IMR-90 (cell line): ENCODE results near the gene PTPN5. TPM values are rescaled to one million over a fixed set of nuclear protein-coding genes. Genes with fewer than 3 reads are reported as not detected.

Experiments
- ATAC-seq: fragments of 200-7000 bp; cut with Tn5 transposase; 2 replicates; pipeline ENCODE4 v1.9.1; 2020; ENCODE audit warnings: low read depth, mild to moderate bottlenecking, moderate library complexity
- BruUV-seq: library from RNA; stranded (reverse); fragments of 400-500 nt; replicated peaks from 2 replicates; lab custom pipeline; 2021; lab: Mats Ljungman, UMichigan
- CTCF ChIA-PET: fragments of 300-600 bp; formaldehyde crosslinking; extraction: SDS; loops from one replicate; lab custom pipeline; 2021; ENCODE audit warnings: antibody characterized with exemption; lab: Yijun Ruan, JAX
- POLR2A ChIA-PET: fragments of 300-600 bp; sonication (Branson Sonifier 250); formaldehyde crosslinking; loops from one replicate; lab custom pipeline; 2022; ENCODE audit warnings: antibody characterized with exemption; ENCODE audit not compliant: unreplicated experiment; lab: Charles Lee
- DNase-seq: peaks from one replicate; pipeline ENCODE4 v3.0.0; 2013
- H2AFZ ChIP-seq: replicated peaks from 2 replicates; pipeline ENCODE3; 2013; ENCODE audit warnings: low read length, mild to moderate bottlenecking; ENCODE audit not compliant: poor library complexity
- H2AK5ac ChIP-seq: 2 replicates; pipeline ENCODE4 v1.6.1; 2013; ENCODE audit warnings: low read depth, low read length, inconsistent platforms
- H2AK9ac ChIP-seq: replicated peaks from 2 replicates; pipeline ENCODE3; 2013; ENCODE audit warnings: mild to moderate bottlenecking, low read depth, low read length, moderate library complexity; ENCODE audit not compliant: poor library complexity
- H2BK120ac ChIP-seq: 2 replicates; pipeline ENCODE4 v1.6.1; 2013; ENCODE audit warnings: low read depth, low read length, inconsistent platforms
- H2BK15ac ChIP-seq: 3 replicates; pipeline ENCODE4 v1.6.1; 2013; ENCODE audit warnings: low read depth, low read length, inconsistent platforms
- H2BK20ac ChIP-seq: 2 replicates; pipeline ENCODE4 v1.6.1; 2013; ENCODE audit warnings: low read depth, mild to moderate bottlenecking, inconsistent platforms, low read length, moderate library complexity
- H2BK5ac ChIP-seq: 2 replicates; pipeline ENCODE4 v1.6.1; 2013; ENCODE audit warnings: mild to moderate bottlenecking, low read depth, low read length, inconsistent platforms; ENCODE audit not compliant: poor library complexity, severe bottlenecking
- H3K14ac ChIP-seq: replicated peaks from 2 replicates; pipeline ENCODE4 v1.6.1; 2013; ENCODE audit warnings: low read depth, low read length, inconsistent platforms
- H3K18ac ChIP-seq: 2 replicates; pipeline ENCODE4 v1.6.1; 2013; ENCODE audit warnings: low read depth, low read length, control low read depth
- H3K23ac ChIP-seq: 2 replicates; pipeline ENCODE4 v1.6.1; 2013; ENCODE audit warnings: low read depth, low read length, inconsistent platforms
- H3K27ac ChIP-seq: 2 replicates; pipeline ENCODE4 v1.5.1; 2013; ENCODE audit warnings: mild to moderate bottlenecking, control low read depth, low read length; ENCODE audit not compliant: insufficient read depth
- H3K27me3 ChIP-seq: 2 replicates; pipeline ENCODE4 v1.6.1; 2013; ENCODE audit warnings: low read length; ENCODE audit not compliant: control insufficient read depth, insufficient read depth
- H3K36me3 ChIP-seq: 2 replicates; pipeline ENCODE4 v1.6.1; 2013; ENCODE audit warnings: low read length, mixed read lengths; ENCODE audit not compliant: control insufficient read depth, insufficient read depth
- H3K4ac ChIP-seq: 2 replicates; pipeline ENCODE4 v1.6.1; 2013; ENCODE audit warnings: low read depth, low read length, inconsistent platforms
- H3K4me1 ChIP-seq: 2 replicates; pipeline ENCODE4 v1.6.1; 2013; ENCODE audit warnings: low read length, mixed read lengths; ENCODE audit not compliant: control insufficient read depth, insufficient read depth
- H3K4me2 ChIP-seq: 2 replicates; pipeline ENCODE4 v1.6.1; 2013; ENCODE audit warnings: low read depth, mild to moderate bottlenecking, control low read depth, low read length, moderate library complexity
- H3K4me3 ChIP-seq: 2 replicates; pipeline ENCODE4 v1.5.1; 2013; ENCODE audit warnings: low read depth, mild to moderate bottlenecking, control low read depth, low read length, moderate library complexity; ENCODE audit not compliant: insufficient read depth
- H3K56ac ChIP-seq: 2 replicates; pipeline ENCODE4 v1.6.1; 2013; ENCODE audit warnings: low read length, inconsistent platforms; ENCODE audit not compliant: insufficient read depth; ENCODE audit errors: extremely low read depth
- H3K79me1 ChIP-seq, 2 experiments: 2 replicates each; pipeline ENCODE4 v1.6.1; 2013; ENCODE audit warnings: low read length in 2 of 2, inconsistent platforms in 1 of 2, low read depth in 1 of 2
- H3K9ac ChIP-seq: 2 replicates; pipeline ENCODE4 v1.6.1; 2013; ENCODE audit warnings: low read depth, low read length, control low read depth
- H3K9me1 ChIP-seq: 2 replicates; pipeline ENCODE4 v1.6.1; 2013; ENCODE audit warnings: low read length, inconsistent platforms; ENCODE audit not compliant: insufficient read depth
- H3K9me3 ChIP-seq: 2 replicates; pipeline ENCODE4 v1.6.1; 2013; ENCODE audit warnings: low read length; ENCODE audit not compliant: control insufficient read depth, insufficient read depth
- H4K20me1 ChIP-seq: 2 replicates; pipeline ENCODE4 v1.6.1; 2013; ENCODE audit warnings: low read length, inconsistent platforms; ENCODE audit not compliant: insufficient read depth
- H4K5ac ChIP-seq: 2 replicates; pipeline ENCODE4 v1.6.1; 2013; ENCODE audit warnings: mild to moderate bottlenecking, low read depth, low read length, control low read depth
- H4K8ac ChIP-seq, 2 experiments: 2 replicates each; pipeline ENCODE4 v1.6.1; 2013; ENCODE audit warnings: low read depth in 2 of 2, low read length in 2 of 2, control low read depth in 1 of 2, inconsistent platforms in 1 of 2
- H4K91ac ChIP-seq: 2 replicates; pipeline ENCODE4 v1.6.1; 2013; ENCODE audit warnings: low read depth, low read length, inconsistent platforms; ENCODE audit not compliant: insufficient read depth
- CHD1 ChIP-seq: IDR thresholded peaks from 2 replicates; pipeline ENCODE4 v1.6.1; 2012; ENCODE audit warnings: low read depth, low read length, improper control_type of control experiment
- MAFK ChIP-seq: IDR thresholded peaks from 2 replicates; pipeline ENCODE4 v1.6.1; 2012; ENCODE audit warnings: low read depth, low read length, improper control_type of control experiment
- MAZ ChIP-seq: IDR thresholded peaks from 2 replicates; pipeline ENCODE4 v1.6.1; 2012; ENCODE audit warnings: low read depth, mild to moderate bottlenecking, low read length, improper control_type of control experiment, moderate library complexity, borderline replicate concordance
- MXI1 ChIP-seq: IDR thresholded peaks from 2 replicates; pipeline ENCODE4 v1.6.1; 2012; ENCODE audit warnings: low read depth, mild to moderate bottlenecking, low read length, moderate library complexity, borderline replicate concordance
- POLR2A ChIP-seq: IDR thresholded peaks from 2 replicates; pipeline ENCODE4 v1.6.1; 2012; ENCODE audit warnings: mild to moderate bottlenecking, low read depth, low read length
- RAD21 ChIP-seq: IDR thresholded peaks from 2 replicates; pipeline ENCODE4 v1.6.1; 2012; ENCODE audit warnings: low read length, improper control_type of control experiment
- RFX5 ChIP-seq: IDR thresholded peaks from 2 replicates; pipeline ENCODE4 v1.8.0; 2012; ENCODE audit warnings: low read depth, mild to moderate bottlenecking, low read length, moderate library complexity
- SMC3 ChIP-seq: fragments of 150-350 bp; IDR thresholded peaks from 2 replicates; pipeline ENCODE4 v1.6.1; 2016; ENCODE audit warnings: low read depth, mild to moderate bottlenecking, antibody characterized with exemption, low read length, moderate library complexity
- WGBS, 2 experiments: methylation state at CpG; one replicate each; pipeline versions ENCODE4 v1.1.5 to v1.1.7; 2013; ENCODE audit warnings: missing lambda C conversion rate in 2 of 2; ENCODE audit not compliant: insufficient read length in 1 of 2; ENCODE audit errors: extremely low coverage in 2 of 2; 5-methylcytosine and 5-hydroxymethylcytosine counted together
- dilution Hi-C: fragments of 300-500 bp; cut with HindIII; formaldehyde crosslinking; loops from one replicate; pipeline ENCODE4 v1.14.3; 2018; ENCODE audit warnings: low sequenced_read_pairs; ENCODE audit not compliant: unreplicated experiment
- in situ Hi-C: fragments of 300-500 bp; cut with MboI; formaldehyde crosslinking; loops from 3 replicates; pipeline ENCODE4 v1.14.3; 2019; ENCODE audit warnings: low sequenced_read_pairs, inconsistent platforms, mixed read lengths
- intact Hi-C: fragments of 100-400 bp; cut with micrococcal nuclease; formaldehyde crosslinking; loops from 2 replicates; pipeline ENCODE4 v1.10.0; 2022
- polyA plus RNA-seq, 3 experiments: library from polyadenylated mRNA; depleted of rRNA; stranded (reverse); fragments of >200 nt; gene quantifications; 2 replicates each; pipeline ENCODE4 v1.2.3, GENCODE V29; 2012; ENCODE audit warnings: low replicate concordance in 1 of 3
- total RNA-seq: library from RNA; depleted of rRNA; stranded (reverse); fragments of >200 nt; gene quantifications from 2 replicates; pipeline ENCODE4 v1.2.3, GENCODE V29; 2012

PTPN5 gene
- total and polyA plus RNA-seq, 2 of the 4 experiments (the other 2 are of a cell fraction): not detected

DNA sequence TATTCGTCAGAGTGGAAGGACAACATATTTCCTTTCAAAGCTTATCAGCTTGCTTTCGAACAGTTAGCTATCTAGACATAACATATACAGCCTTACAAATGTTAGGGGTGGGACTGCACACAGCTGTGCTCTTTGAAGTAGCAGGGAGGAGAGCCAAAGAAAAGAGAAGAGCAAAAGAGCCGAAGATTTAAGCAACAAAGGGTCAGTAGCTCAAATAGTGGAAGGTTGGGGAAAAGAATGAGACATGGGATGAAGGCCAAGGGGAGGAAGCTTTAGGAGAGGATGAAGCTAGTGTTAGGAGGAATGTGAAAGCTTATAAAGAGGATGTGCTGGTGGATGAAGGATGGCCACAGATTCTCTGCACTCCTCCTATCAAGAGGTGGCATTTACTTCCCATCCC lies 33.8 kb downstream of the PTPN5 start:
- H3K9ac ChIP-seq: no peak overlapping the region
- no peak overlapping the region for H2AK5ac ChIP-seq
- H4K91ac ChIP-seq: no peak overlapping the region
- intact Hi-C loops: no loop called here
- H3K4ac ChIP-seq: no peak overlapping the region
- H3K4me1 ChIP-seq: no peaks in the 10 kb centered on the region
- in situ Hi-C loops: no loop called here
- ATAC-seq (peak; percentile 61), DNase-seq (peak; percentile 67)
- no peaks in the 10 kb centered on the region for H3K79me1 ChIP-seq
- H3K9me3 ChIP-seq: no peaks in the 10 kb centered on the region
- no peak overlapping the region for H3K14ac ChIP-seq
- H3K23ac ChIP-seq: no peak overlapping the region
- H4K8ac ChIP-seq: no peak overlapping the region
- H3K56ac ChIP-seq: no peak overlapping the region
- H3K36me3 ChIP-seq: no peaks in the 10 kb centered on the region
- no peak overlapping the region for H2AFZ ChIP-seq
- H4K5ac ChIP-seq: no peak overlapping the region
- H3K27me3 ChIP-seq: peaks cover 5% of the 10 kb centered on the region; the same call in 1 of the 2 replicates
- H3K27ac ChIP-seq: no peak overlapping the region
- no peak overlapping the region for H2BK120ac ChIP-seq
- no peak overlapping the region for H3K18ac ChIP-seq
- ChIA-PET CTCF (no interaction called here), POLR2A (no interaction called here)
- no peak overlapping the region for H2BK5ac ChIP-seq
- no peaks in the 10 kb centered on the region for H4K20me1 ChIP-seq
- dilution Hi-C loops: no loop called here
- 0 out of 2 replicates have a peak overlapping the region, but pooled peaks have one; percentile 15 for H3K4me2 ChIP-seq
- BruUV-seq: no TSS peak
- H2AK9ac ChIP-seq: no peak overlapping the region
- WGBS, 2 experiments: 0% methylated on average over 1 of the region's 3 CpGs; no CpG with 5 or more reads in 1 of the 2 experiments
- H3K9me1 ChIP-seq: no peaks in the 10 kb centered on the region
- H2BK20ac ChIP-seq: no peak overlapping the region
- TF ChIP-seq CHD1 (no peak), POLR2A (no peak), MXI1 (no peak), RFX5 (no peak), MAZ (no peak), RAD21 (no peak), SMC3 (no peak), MAFK (no peak)
- no peak overlapping the region for H2BK15ac ChIP-seq
- H3K4me3 ChIP-seq: no peak overlapping the region
